B cell (primary cell): Measurements from ENCODE around the gene COPB1. TPM values are rescaled to one million over a fixed set of nuclear protein-coding genes. Genes with fewer than 3 reads are reported as not detected.

ENCODE experiments used
- ATAC-seq: fragments of 200-7000 bp; cut with Tn5 transposase; one replicate; pipeline ENCODE4 v1.10.0; 2021; ENCODE audit warnings: low read depth, mild to moderate bottlenecking, moderate number of reproducible peaks, moderate library complexity
- CTCF ChIA-PET: fragments of 350-600 bp; sonication (Branson Sonifier 250); formaldehyde crosslinking; loops from one replicate; lab custom pipeline; 2021; ENCODE audit warnings: antibody characterized with exemption, inconsistent platforms; lab: Charles Lee
- POLR2A ChIA-PET: fragments of 350-600 bp; sonication (Branson Sonifier 250); formaldehyde crosslinking; loops from one replicate; lab custom pipeline; 2021; ENCODE audit warnings: antibody characterized with exemption; lab: Charles Lee
- DNase-seq: peaks from one replicate; pipeline ENCODE4 v3.0.0; 2013
- H2AFZ ChIP-seq: 2 replicates; pipeline ENCODE4 v1.6.1; 2012; ENCODE audit warnings: mild to moderate bottlenecking, low read depth, low read length; ENCODE audit not compliant: insufficient read depth, poor library complexity, severe bottlenecking
- H3K27ac ChIP-seq, 2 donors: 1 replicate in 1 of 2; 2 replicates in 1 of 2; pipeline ENCODE4 v1.5.1; 2012 to 2013; ENCODE audit warnings: low read length in 2 of 2, mild to moderate bottlenecking in 2 of 2, moderate library complexity in 1 of 2
- H3K27me3 ChIP-seq, 4 experiments: fragments of 200-600 bp in 1 of 4; sonication (generic) in 1 of 4; replicated peaks in 1 of 4; 1 replicate in 2 of 4; 2 replicates in 2 of 4; pipeline versions ENCODE4 v1.6.1 to v1.7.0; 2013 to 2016; ENCODE audit warnings: low read length in 3 of 4, mild to moderate bottlenecking in 2 of 4, mixed read lengths in 1 of 4, moderate library complexity in 1 of 4; ENCODE audit not compliant: insufficient read depth in 4 of 4, control insufficient read depth in 3 of 4; ENCODE audit errors: control extremely low read depth in 1 of 4
- H3K36me3 ChIP-seq, 2 experiments: replicated peaks in 1 of 2; 1 replicate in 1 of 2; 2 replicates in 1 of 2; pipeline versions ENCODE4 v1.6.1 to v1.7.1; 2013; ENCODE audit warnings: low read length in 1 of 2; ENCODE audit not compliant: insufficient read depth in 2 of 2, control insufficient read depth in 1 of 2; ENCODE audit errors: control extremely low read depth in 1 of 2, extremely low read depth in 1 of 2
- H3K4me1 ChIP-seq, 2 donors: fragments of 200-600 bp in 1 of 2; sonication (generic) in 1 of 2; 1 replicate in 1 of 2; 2 replicates in 1 of 2; pipeline versions ENCODE4 v1.5.1 to v1.6.1; 2013 to 2017; ENCODE audit warnings: low read length in 2 of 2; ENCODE audit not compliant: control insufficient read depth in 2 of 2, insufficient read depth in 2 of 2
- H3K4me2 ChIP-seq: replicated peaks from 2 replicates; pipeline ENCODE3; 2012; ENCODE audit warnings: mild to moderate bottlenecking, low read depth, low read length; ENCODE audit not compliant: poor library complexity, severe bottlenecking
- H3K4me3 ChIP-seq, 5 experiments: fragments of 200-600 bp in 1 of 5; sonication (generic) in 1 of 5; 1 replicate in 3 of 5; 2 replicates in 2 of 5; pipeline versions ENCODE4 v1.5.1 to v1.7.0; 2011 to 2016; ENCODE audit warnings: low read length in 4 of 5, mild to moderate bottlenecking in 4 of 5, low read depth in 2 of 5, control low read depth in 1 of 5, moderate library complexity in 1 of 5; ENCODE audit not compliant: insufficient read depth in 1 of 5; ENCODE audit errors: control extremely low read depth in 1 of 5, extremely low read depth in 1 of 5
- H3K79me2 ChIP-seq: fragments of 200-600 bp; sonication (generic); one replicate; pipeline ENCODE4 v1.6.0; 2016; ENCODE audit warnings: low read length; ENCODE audit not compliant: control insufficient read depth, insufficient read depth
- H3K9ac ChIP-seq: fragments of 200-600 bp; sonication (generic); 2 replicates; pipeline ENCODE4 v1.6.1; 2017; ENCODE audit warnings: mild to moderate bottlenecking, low read length, moderate library complexity
- H3K9me3 ChIP-seq, 3 donors: one replicate each; pipeline versions ENCODE4 v1.6.1 to v1.7.1; 2013; ENCODE audit warnings: low read length in 2 of 3; ENCODE audit not compliant: control insufficient read depth in 2 of 3, insufficient read depth in 1 of 3; ENCODE audit errors: control extremely low read depth in 1 of 3
- H4K20me1 ChIP-seq: 2 replicates; pipeline ENCODE4 v1.6.0; 2012; ENCODE audit warnings: mild to moderate bottlenecking, low read length; ENCODE audit not compliant: insufficient read depth, control insufficient read depth, poor library complexity, severe bottlenecking
- H3K27ac Mint-ChIP-seq: one replicate; pipeline ENCODE4 v1.8.0; 2021; ENCODE audit warnings: mixed read lengths
- H3K27me3 Mint-ChIP-seq: one replicate; pipeline ENCODE4 v1.8.0; 2021; ENCODE audit warnings: mixed read lengths
- H3K4me1 Mint-ChIP-seq: one replicate; pipeline ENCODE4 v1.8.0; 2021; ENCODE audit warnings: mixed read lengths
- H3K4me3 Mint-ChIP-seq: one replicate; pipeline ENCODE4 v1.8.0; 2021; ENCODE audit warnings: mixed read lengths
- H3K9me3 Mint-ChIP-seq: one replicate; pipeline ENCODE4 v1.8.0; 2022; ENCODE audit warnings: mixed read lengths; ENCODE audit not compliant: insufficient read depth
- CTCF ChIP-seq: fragments of 200-600 bp; IDR thresholded peaks from one replicate; pipeline ENCODE4 v1.8.0; 2022; ENCODE audit warnings: antibody characterized with exemption, mild to moderate bottlenecking
- EZH2 ChIP-seq: IDR thresholded peaks from 2 replicates; pipeline ENCODE4 v1.6.1; 2012; ENCODE audit warnings: borderline replicate concordance, low read depth, mild to moderate bottlenecking, moderate library complexity, low read length; ENCODE audit not compliant: insufficient read depth, poor library complexity, severe bottlenecking
- WGBS: methylation state at CpG from one replicate; pipeline ENCODE4 v1.1.5; 2013; ENCODE audit warnings: missing lambda C conversion rate; ENCODE audit not compliant: insufficient coverage; 5-methylcytosine and 5-hydroxymethylcytosine counted together
- intact Hi-C: fragments of 100-400 bp; cut with micrococcal nuclease; formaldehyde crosslinking; loops from one replicate; pipeline ENCODE4 v1.10.0; 2022
- polyA plus RNA-seq: library from polyadenylated mRNA; depleted of rRNA; stranded (reverse); fragments of >200 nt; gene quantifications from 2 replicates; pipeline ENCODE4 v1.2.3, GENCODE V29; 2012
- total RNA-seq, 2 donors: library from RNA; stranded (reverse); fragments of 120-200 nt in 1 of 2; gene quantifications; 1 replicate in 1 of 2; 2 replicates in 1 of 2; pipeline versions ENCODE4 v1.2.3 to v1.2.4, GENCODE V29; 2013 to 2022

COPB1 gene
- total and polyA plus RNA-seq, 2 donors (not counting 1 experiment from before 2014, with no cell fraction given): 32.0 to 80.2 TPM

GRCh38 chr11:14435717-14436512 lies 63.7 kb downstream of the COPB1 start:
- CTCF ChIA-PET: interaction anchor here (1.1 to 2.2 kb wide), 3 partner anchors 20 to 135 kb away, joined by 4 to 10 read pairs (median 10); no protein-coding TSS in a partner anchor
- intact Hi-C loops: no loop called here
- TF ChIP-seq CTCF: no peak
- TF ChIP-seq EZH2: no peak
- Histone ChIP-seq H3K4me2 (no peak overlapping the region), H4K20me1 (no peaks in the 10 kb centered on the region), H3K4me3 (no peak overlapping the region), H3K4me1 (peaks cover 11% of the 10 kb centered on the region in 2 donors), H3K79me2 (no peaks in the 10 kb centered on the region), H3K27me3 (no peaks in the 10 kb centered on the region), H3K9ac (no peak overlapping the region), H3K36me3 (no peaks in the 10 kb centered on the region), H3K9me3 (no peaks in the 10 kb centered on the region), H2AFZ (no peak overlapping the region), H3K27ac (no peak overlapping the region)
- Mint-ChIP-seq H3K4me3 (no peak overlapping the region), H3K27me3 (no peaks in the 10 kb centered on the region), H3K4me1 (peaks cover 24% of the 10 kb centered on the region), H3K9me3 (no peaks in the 10 kb centered on the region), H3K27ac (no peak overlapping the region)
- ATAC-seq: no peak
- 67% methylated on average over 1 of the region's 3 CpGs for WGBS
- no peak for DNase-seq
- POLR2A ChIA-PET: no interaction called here

DNA sequence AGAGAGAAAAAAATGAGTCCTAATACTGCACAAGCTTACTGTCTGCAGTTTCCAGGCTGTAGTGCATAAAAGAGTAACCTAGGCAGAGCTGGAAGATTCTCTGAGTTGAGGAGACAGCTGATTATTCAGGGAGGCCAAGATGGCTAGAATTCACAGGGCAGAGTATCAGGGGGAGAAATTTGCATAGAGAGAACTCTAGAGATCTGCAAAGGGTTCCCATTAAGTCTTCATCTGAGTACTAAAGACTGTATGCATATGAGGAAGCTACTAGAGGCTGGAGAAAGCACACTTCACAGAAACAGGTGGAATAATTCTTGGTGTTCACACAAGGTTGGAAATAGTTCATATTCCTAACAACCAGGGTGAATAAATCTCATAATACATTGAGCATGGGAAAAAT lies 74.0 kb downstream of the COPB1 start:
- CTCF ChIA-PET: interaction anchor here (0.7 to 1.6 kb wide), 2 partner anchors 14 to 125 kb away, joined by 3 to 5 read pairs; no protein-coding TSS in a partner anchor
- Histone ChIP-seq H3K79me2 (no peaks in the 10 kb centered on the region), H3K27ac (no peak overlapping the region), H4K20me1 (no peaks in the 10 kb centered on the region), H3K4me2 (no peak overlapping the region), H3K36me3 (no peaks in the 10 kb centered on the region), H3K9ac (no peak overlapping the region), H3K27me3 (peaks cover 0 to 3% (median 0%) of the 10 kb centered on the region in 4 experiments), H3K4me1 (peaks cover 8 to 17% of the 10 kb centered on the region in 2 donors), H3K9me3 (peaks cover 0 to 3% (median 0%) of the 10 kb centered on the region in 3 donors), H3K4me3 (no peak overlapping the region), H2AFZ (no peak overlapping the region)
- peaks cover 4% of the 10 kb centered on the region for H3K4me1 Mint-ChIP-seq
- POLR2A ChIA-PET: no interaction called here
- H3K4me3 Mint-ChIP-seq: no peak overlapping the region
- DNase-seq (no peak), ATAC-seq (no peak)
- TF ChIP-seq EZH2 (no peak), CTCF (no peak)
- no peaks in the 10 kb centered on the region for H3K27me3 Mint-ChIP-seq
- H3K27ac Mint-ChIP-seq: no peak overlapping the region
- no peaks in the 10 kb centered on the region for H3K9me3 Mint-ChIP-seq
- intact Hi-C loops: no loop called here
